Fibroblast of lung (primary cell): ENCODE results near the gene THSD7A. TPM values are rescaled to one million over a fixed set of nuclear protein-coding genes. Genes with fewer than 3 reads are reported as not detected.

Source experiments
- DNase-seq, 2 donors: peaks; one replicate each; pipeline versions ENCODE4 v3.0.0 to v3.0.0-alpha.2; 2010; ENCODE audit warnings: low read depth in 2 of 2
- H2AFZ ChIP-seq: 2 replicates; pipeline ENCODE4 v1.5.1; 2012; ENCODE audit warnings: low read length, control low read depth, inconsistent platforms
- H3K27ac ChIP-seq: 2 replicates; pipeline ENCODE4 v1.5.1; 2011; ENCODE audit warnings: low read length, control low read depth; ENCODE audit not compliant: insufficient read depth
- H3K27me3 ChIP-seq: 2 replicates; pipeline ENCODE4 v1.5.1; 2011; ENCODE audit warnings: mild to moderate bottlenecking, low read length; ENCODE audit not compliant: control insufficient read depth, insufficient read depth
- H3K36me3 ChIP-seq: 2 replicates; pipeline ENCODE4 v1.5.1; 2011; ENCODE audit warnings: low read length; ENCODE audit not compliant: control insufficient read depth, insufficient read depth
- H3K4me1 ChIP-seq: 2 replicates; pipeline ENCODE4 v1.5.1; 2011; ENCODE audit warnings: low read length; ENCODE audit not compliant: control insufficient read depth, insufficient read depth; ENCODE audit errors: extremely low read depth
- H3K4me2 ChIP-seq: 2 replicates; pipeline ENCODE4 v1.5.1; 2011; ENCODE audit warnings: low read length, control low read depth; ENCODE audit not compliant: insufficient read depth; ENCODE audit errors: extremely low read depth
- H3K4me3 ChIP-seq, 4 experiments: fragments of 200-600 bp in 1 of 4; sonication (generic) in 1 of 4; replicated peaks in 1 of 4; 2 replicates each; pipeline ENCODE4 v1.5.1; 2011 to 2016; ENCODE audit warnings: low read length in 4 of 4, low read depth in 3 of 4, mild to moderate bottlenecking in 3 of 4, control low read depth in 2 of 4, inconsistent platforms in 1 of 4, mixed read lengths in 1 of 4; ENCODE audit not compliant: insufficient read depth in 1 of 4; ENCODE audit errors: control extremely low read depth in 1 of 4
- H3K79me2 ChIP-seq: 2 replicates; pipeline ENCODE4 v1.5.1; 2012; ENCODE audit warnings: mild to moderate bottlenecking, low read length, inconsistent platforms; ENCODE audit not compliant: control insufficient read depth, insufficient read depth
- H3K9ac ChIP-seq: 2 replicates; pipeline ENCODE4 v1.5.1; 2011; ENCODE audit warnings: mild to moderate bottlenecking, low read length, control low read depth; ENCODE audit not compliant: insufficient read depth
- H3K9me3 ChIP-seq: 2 replicates; pipeline ENCODE4 v1.5.1; 2012; ENCODE audit warnings: low read depth, low read length; ENCODE audit not compliant: control insufficient read depth, insufficient read depth
- H4K20me1 ChIP-seq: 2 replicates; pipeline ENCODE4 v1.5.1; 2011; ENCODE audit warnings: low read length; ENCODE audit not compliant: control insufficient read depth, insufficient read depth; ENCODE audit errors: extremely low read depth
- CTCF ChIP-seq, 2 donors: IDR thresholded peaks in 1 of 2; conservative IDR thresholded peaks in 1 of 2; 1 replicate in 1 of 2; 2 replicates in 1 of 2; pipeline ENCODE4 v1.5.1; 2011 to 2012; ENCODE audit warnings: low read length in 2 of 2, control low read depth in 1 of 2, inconsistent platforms in 1 of 2, low read depth in 1 of 2, mild to moderate bottlenecking in 1 of 2
- EZH2 ChIP-seq: IDR thresholded peaks from 2 replicates; pipeline ENCODE4 v1.5.1; 2012; ENCODE audit warnings: low read length, control low read depth, mild to moderate bottlenecking; ENCODE audit errors: missing control alignments
- polyA plus RNA-seq, 2 donors: library from polyadenylated mRNA; depleted of rRNA in 1 of 2; stranded (reverse) in 1 of 2; unstranded in 1 of 2; fragments of >200 nt; gene quantifications; 2 replicates each; pipeline ENCODE4 v1.2.1, GENCODE V29; 2011 to 2012; ENCODE audit warnings: missing spikeins in 1 of 2
- total RNA-seq: library from RNA; depleted of rRNA; stranded (reverse); fragments of >200 nt; gene quantifications from 2 replicates; pipeline ENCODE4 v1.2.1, GENCODE V29; 2014

Gene THSD7A
- total and polyA plus RNA-seq, 2 donors (not counting 1 experiment from before 2014, with no cell fraction given) = 0.02 to 0.83 TPM

- H3K4me1 ChIP-seq = no peaks in the 10 kb centered on the region
- peak in 1 of 2 donors; percentile 32 for DNase-seq
- no peaks in the 10 kb centered on the region for H3K27me3 ChIP-seq
- no peak overlapping the region for H3K9ac ChIP-seq
- no peak overlapping the region for H2AFZ ChIP-seq
- H4K20me1 ChIP-seq = no peaks in the 10 kb centered on the region
- H3K36me3 ChIP-seq = no peaks in the 10 kb centered on the region
- no peak overlapping the region for H3K27ac ChIP-seq
- H3K79me2 ChIP-seq = no peaks in the 10 kb centered on the region
- TF ChIP-seq EZH2 = no peak
- peak; percentile 17 to 48 for TF ChIP-seq CTCF (conservative IDR thresholded peaks at IDR 0.05 in 1 of 2, IDR thresholded peaks at IDR 0.05 in 1 of 2; ENCODE audit: low read depth in 1 of 2, low read length in 2 of 2)
- H3K4me3 ChIP-seq = no peak overlapping the region
- no peak overlapping the region for H3K4me2 ChIP-seq
- H3K9me3 ChIP-seq = no peaks in the 10 kb centered on the region
Observed at GRCh38 chr7:11835260-11835659, 3.3 kb upstream of the THSD7A start.

GRCh38 chr7:11833431-11833830, 1.4 kb upstream of the THSD7A start:
- no peak overlapping the region for H3K9ac ChIP-seq
- no peak overlapping the region for H3K4me2 ChIP-seq
- H3K27me3 ChIP-seq = no peaks in the 10 kb centered on the region
- no peak overlapping the region for H2AFZ ChIP-seq
- TF ChIP-seq CTCF (conservative IDR thresholded peaks at IDR 0.05 in 1 of 2, IDR thresholded peaks at IDR 0.05 in 1 of 2; ENCODE audit: low read depth in 1 of 2, low read length in 2 of 2) (no peak), EZH2 (no peak)
- H3K9me3 ChIP-seq = no peaks in the 10 kb centered on the region
- H4K20me1 ChIP-seq = no peaks in the 10 kb centered on the region
- H3K4me3 ChIP-seq = no peak overlapping the region
- no peak overlapping the region for H3K27ac ChIP-seq
- H3K79me2 ChIP-seq = no peaks in the 10 kb centered on the region
- no peaks in the 10 kb centered on the region for H3K36me3 ChIP-seq
- peak in 1 of 2 donors; percentile 28 for DNase-seq
- no peaks in the 10 kb centered on the region for H3K4me1 ChIP-seq

- TF ChIP-seq EZH2 = no peak
- TF ChIP-seq CTCF (conservative IDR thresholded peaks at IDR 0.05 in 1 of 2, IDR thresholded peaks at IDR 0.05 in 1 of 2; ENCODE audit: low read depth in 1 of 2, low read length in 2 of 2) = no peak
- H3K4me2 ChIP-seq = peak overlapping the region; percentile 83
- DNase-seq = peak; percentile 13 to 28
- H3K27ac ChIP-seq = no peak overlapping the region
- H2AFZ ChIP-seq = peak overlapping the region; percentile 40
- no peaks in the 10 kb centered on the region for H3K9me3 ChIP-seq
- H3K36me3 ChIP-seq = no peaks in the 10 kb centered on the region
- peak overlapping the region; percentile 50 to 92 (median 58) for H3K4me3 ChIP-seq
- no peaks in the 10 kb centered on the region for H3K4me1 ChIP-seq
- no peaks in the 10 kb centered on the region for H3K27me3 ChIP-seq
- no peaks in the 10 kb centered on the region for H4K20me1 ChIP-seq
- H3K79me2 ChIP-seq = no peaks in the 10 kb centered on the region
- no peak overlapping the region for H3K9ac ChIP-seq
Observed at GRCh38 chr7:11831156-11831735, 752 bp downstream of the THSD7A start.
